GM23338 (cell line): ENCODE data around the gene GRIN2A. TPM values are rescaled to one million over a fixed set of nuclear protein-coding genes. Genes with fewer than 3 reads are reported as not detected.

ENCODE experiments used
- ATAC-seq: fragments of 200-7000 bp; cut with Tn5 transposase; 3 replicates; pipeline ENCODE4 v1.9.1; 2020
- DNase-seq: peaks from one replicate; pipeline ENCODE4 v3.0.0-alpha.2; 2015; ENCODE audit warnings: low spot score
- H2AFZ ChIP-seq: fragments of 200-600 bp; sonication (generic); 2 replicates; pipeline ENCODE4 v1.8.0; 2016; ENCODE audit warnings: antibody characterized with exemption, mild to moderate bottlenecking, moderate library complexity
- H3F3A ChIP-seq: fragments of 200-600 bp; sonication (generic); replicated peaks from 2 replicates; pipeline ENCODE4 v1.8.0; 2017; ENCODE audit warnings: antibody characterized with exemption, mixed run types, low read depth
- H3K27ac ChIP-seq: fragments of 200-600 bp; sonication (generic); 2 replicates; pipeline ENCODE4 v1.6.1; 2016; ENCODE audit warnings: low read depth
- H3K27me3 ChIP-seq: fragments of 200-600 bp; sonication (generic); 2 replicates; pipeline ENCODE4 v1.8.0; 2016; ENCODE audit warnings: mild to moderate bottlenecking, mixed run types, moderate library complexity; ENCODE audit not compliant: insufficient read depth
- H3K36me3 ChIP-seq: fragments of 200-600 bp; sonication (generic); 2 replicates; pipeline ENCODE4 v1.8.0; 2016; ENCODE audit warnings: mild to moderate bottlenecking; ENCODE audit not compliant: insufficient read depth
- H3K4me1 ChIP-seq: fragments of 200-600 bp; sonication (generic); 2 replicates; pipeline ENCODE4 v1.8.0; 2016; ENCODE audit warnings: mild to moderate bottlenecking, moderate library complexity; ENCODE audit not compliant: insufficient read depth
- H3K4me2 ChIP-seq: fragments of 200-600 bp; sonication (generic); 2 replicates; pipeline ENCODE4 v1.7.1; 2017; ENCODE audit warnings: mixed run types
- H3K4me3 ChIP-seq: fragments of 200-600 bp; sonication (generic); 2 replicates; pipeline ENCODE4 v1.6.1; 2016; ENCODE audit warnings: mixed run types
- H3K79me2 ChIP-seq: fragments of 200-600 bp; sonication (generic); replicated peaks from 2 replicates; pipeline ENCODE4 v1.8.0; 2017; ENCODE audit warnings: mild to moderate bottlenecking; ENCODE audit not compliant: insufficient read depth
- H3K9me2 ChIP-seq: fragments of 200-600 bp; sonication (generic); 2 replicates; pipeline ENCODE4 v1.8.0; 2017; ENCODE audit not compliant: insufficient read depth
- H4K20me1 ChIP-seq: fragments of 200-600 bp; sonication (generic); replicated peaks from 2 replicates; pipeline ENCODE4 v1.8.0; 2017; ENCODE audit warnings: mild to moderate bottlenecking; ENCODE audit not compliant: insufficient read depth
- H3K27ac Mint-ChIP-seq: 2 replicates; pipeline ENCODE4 v1.8.0; 2020; ENCODE audit warnings: inconsistent platforms, mild to moderate bottlenecking, moderate library complexity, mixed read lengths
- H3K27me3 Mint-ChIP-seq: 3 replicates; pipeline ENCODE4 v1.8.0; 2022; ENCODE audit warnings: low read depth, mild to moderate bottlenecking, moderate library complexity, mixed read lengths, inconsistent platforms; ENCODE audit not compliant: insufficient read depth, poor library complexity
- H3K36me3 Mint-ChIP-seq: 3 replicates; pipeline ENCODE4 v1.8.0; 2021; ENCODE audit warnings: low read depth, mild to moderate bottlenecking, inconsistent platforms, moderate library complexity, mixed read lengths
- H3K4me1 Mint-ChIP-seq: 3 replicates; pipeline ENCODE4 v1.8.0; 2020; ENCODE audit warnings: mild to moderate bottlenecking, inconsistent platforms, mixed read lengths
- H3K4me3 Mint-ChIP-seq: 3 replicates; pipeline ENCODE4 v1.8.0; 2021; ENCODE audit warnings: moderate library complexity, mild to moderate bottlenecking, inconsistent platforms, mixed read lengths
- H3K9me3 Mint-ChIP-seq: 3 replicates; pipeline ENCODE4 v1.8.0; 2020; ENCODE audit warnings: moderate library complexity, mild to moderate bottlenecking, inconsistent platforms, mixed read lengths
- CREB1 ChIP-seq: fragments of 250-450 bp; sonication (Bioruptor Pico); IDR thresholded peaks from 2 replicates; pipeline ENCODE4 v1.5.0; 2020; ENCODE audit warnings: low read depth, mild to moderate bottlenecking, moderate library complexity
- ETS1 ChIP-seq: IDR thresholded peaks from 2 replicates; pipeline ENCODE4 v1.6.1; 2016; ENCODE audit warnings: antibody characterized with exemption
- EZH2 ChIP-seq: fragments of 200-600 bp; sonication (generic); IDR thresholded peaks from one replicate; pipeline ENCODE4 v1.8.0; 2017; ENCODE audit warnings: antibody characterized with exemption, mild to moderate bottlenecking, low read depth; ENCODE audit not compliant: unreplicated experiment
- EZH2phosphoT487 ChIP-seq: fragments of 200-600 bp; sonication (generic); IDR thresholded peaks from one replicate; pipeline ENCODE4 v1.8.1; 2018; ENCODE audit warnings: antibody characterized with exemption; ENCODE audit not compliant: unreplicated experiment
- JUNB ChIP-seq: IDR thresholded peaks from one replicate; pipeline ENCODE4 v1.6.1; 2016; ENCODE audit warnings: antibody characterized with exemption; ENCODE audit not compliant: unreplicated experiment
- NANOG ChIP-seq: IDR thresholded peaks from 2 replicates; pipeline ENCODE4 v1.6.1; 2016; ENCODE audit warnings: antibody characterized with exemption, borderline replicate concordance
- POLR2AphosphoS5 ChIP-seq: IDR thresholded peaks from 2 replicates; pipeline ENCODE4 v1.6.1; 2016; ENCODE audit warnings: antibody characterized with exemption, low read depth
- STAT1 ChIP-seq: IDR thresholded peaks from one replicate; pipeline ENCODE4 v1.6.1; 2016; ENCODE audit warnings: antibody characterized with exemption; ENCODE audit not compliant: unreplicated experiment
- ZNF331 ChIP-seq: fragments of 250-450 bp; sonication (Bioruptor Pico); IDR thresholded peaks from 2 replicates; pipeline ENCODE4 v1.5.0; 2020; ENCODE audit warnings: low read depth, mild to moderate bottlenecking, moderate library complexity
- ZNF462 ChIP-seq: fragments of 250-450 bp; sonication (Bioruptor Pico); IDR thresholded peaks from 2 replicates; pipeline ENCODE4 v1.5.0; 2020; ENCODE audit warnings: mild to moderate bottlenecking, moderate library complexity
- polyA plus RNA-seq: library from polyadenylated mRNA; unstranded; fragments of >200 nt; fragmentation: Nextera tagmentation; extraction: Ambion mirVana; gene quantifications from 2 replicates; pipeline ENCODE4 v1.2.1, GENCODE V29; 2016
- total RNA-seq: library from RNA; depleted of rRNA; stranded (reverse); fragments of >200 nt; shearing (Covaris generic); gene quantifications from 2 replicates; pipeline ENCODE4 v1.2.3, GENCODE V29; 2014

The GRIN2A gene
- total and polyA plus RNA-seq, 2 experiments from 2014 or later: 0.89 to 5.1 TPM

DNA sequence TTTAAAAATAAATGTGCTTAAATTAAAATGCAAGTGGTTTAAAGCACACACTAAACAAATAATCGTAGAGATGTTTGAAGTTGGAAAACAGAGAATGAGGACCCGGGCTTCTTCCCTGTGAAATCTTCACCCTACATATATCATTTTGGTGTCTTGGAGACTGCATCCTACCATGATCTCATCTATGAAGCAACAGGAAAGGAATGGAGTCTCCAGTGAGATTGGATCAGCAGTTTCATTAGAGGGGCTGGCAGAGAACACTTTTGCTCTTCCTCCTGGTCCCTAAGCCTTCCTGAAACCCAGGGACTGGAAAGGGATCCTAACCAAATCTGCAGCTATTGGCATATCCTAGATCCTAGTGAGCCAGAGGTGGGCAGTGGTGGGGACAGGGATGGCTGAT, 85.0 kb downstream of the GRIN2A start:
- Mint-ChIP-seq H3K27ac (no peak overlapping the region), H3K9me3 (peaks cover 7% of the 10 kb centered on the region), H3K4me1 (no peaks in the 10 kb centered on the region), H3K27me3 (no peaks in the 10 kb centered on the region), H3K36me3 (peaks cover 2% of the 10 kb centered on the region; the same call in 1 of the 3 replicates), H3K4me3 (no peak overlapping the region)
- TF ChIP-seq ZNF331 (CRISPR knock-in tag) (no peak), CREB1 (CRISPR knock-in tag) (no peak), STAT1 (no peak), ETS1 (no peak), JUNB (no peak)
- no peaks in the 10 kb centered on the region for H3K36me3 ChIP-seq
- no peaks in the 10 kb centered on the region for H3K79me2 ChIP-seq
- no peak overlapping the region for H3K4me3 ChIP-seq
- H3K27ac ChIP-seq: no peak overlapping the region
- H2AFZ ChIP-seq: no peak overlapping the region
- no peaks in the 10 kb centered on the region for H3K27me3 ChIP-seq
- no peaks in the 10 kb centered on the region for H4K20me1 ChIP-seq
- H3K4me1 ChIP-seq: no peaks in the 10 kb centered on the region
- H3F3A ChIP-seq: no peaks in the 10 kb centered on the region
- ATAC-seq (no peak), DNase-seq (no peak)
- H3K4me2 ChIP-seq: no peak overlapping the region
- no peaks in the 10 kb centered on the region for H3K9me2 ChIP-seq

GRCh38 chr16:10093576-10093975, 88.7 kb downstream of the GRIN2A start:
- Histone ChIP-seq H3K79me2 (no peaks in the 10 kb centered on the region), H3K36me3 (no peaks in the 10 kb centered on the region), H3K9me2 (no peaks in the 10 kb centered on the region), H3K4me3 (no peak overlapping the region), H2AFZ (no peak overlapping the region), H3K27ac (no peak overlapping the region), H4K20me1 (no peaks in the 10 kb centered on the region), H3K4me2 (no peak overlapping the region), H3F3A (no peaks in the 10 kb centered on the region), H3K27me3 (no peaks in the 10 kb centered on the region), H3K4me1 (no peaks in the 10 kb centered on the region)
- ATAC-seq (no peak), DNase-seq (no peak)
- no peaks in the 10 kb centered on the region for H3K36me3 Mint-ChIP-seq
- no peaks in the 10 kb centered on the region for H3K27me3 Mint-ChIP-seq
- H3K27ac Mint-ChIP-seq: no peak overlapping the region
- H3K4me3 Mint-ChIP-seq: no peak overlapping the region
- H3K4me1 Mint-ChIP-seq: no peaks in the 10 kb centered on the region; the same call in 2 of the 3 replicates
- TF ChIP-seq EZH2 (no peak), JUNB (no peak), NANOG (no peak), CREB1 (CRISPR knock-in tag) (no peak), POLR2AphosphoS5 (no peak), EZH2phosphoT487 (no peak), ZNF462 (CRISPR knock-in tag) (no peak), STAT1 (no peak)
- peaks cover 4% of the 10 kb centered on the region; the same call in 1 of the 3 replicates for H3K9me3 Mint-ChIP-seq
